ENCODE measurements around the gene GYS2. TPM values are rescaled to one million over a fixed set of nuclear protein-coding genes. Genes with fewer than 3 reads are reported as not detected.
"Not testable (repeated sequence)": the region's sequence is repeated elsewhere in the genome, so short reads cannot be mapped to it uniquely, and the experiment has no call there.

Gene GYS2
- total RNA-seq = not detected

- Mint-ChIP-seq H3K9me3 (no peaks in the 10 kb centered on the region), H3K36me3 (no peaks in the 10 kb centered on the region), H3K27ac (no peak within 1 kb of the TSS)
- ATAC-seq (no peak), DNase-seq (ENCODE audit: low spot score in 2 of 2) (no peak)
Observed at GRCh38 chr12:21604245-21605101, at the start of gene GYS2. Gene GYS2 (minus strand): TSS chr12:21604847. CDS start chr12:21604592, 255 bp downstream.

DNA sequence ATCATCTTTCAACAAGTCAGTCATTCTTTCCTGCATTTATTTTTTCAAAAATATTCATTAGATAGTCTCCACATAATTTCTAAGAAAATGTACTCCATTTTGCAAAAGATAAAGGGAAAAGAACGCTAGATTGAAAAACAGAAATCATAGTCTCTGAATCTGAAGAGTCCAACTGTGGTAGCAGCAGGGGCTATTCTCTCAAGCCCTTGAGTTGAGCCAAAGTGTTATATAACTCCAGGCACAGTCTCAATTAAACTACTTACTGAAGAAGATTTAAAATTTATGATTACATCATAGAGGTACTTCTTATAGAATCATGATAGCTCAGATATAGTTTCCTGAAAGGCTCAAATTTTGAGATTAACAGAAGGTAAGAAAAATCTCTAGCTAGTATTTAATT is 47.2 kb upstream of the GYS2 start:
- no peak overlapping the region for H3K27ac Mint-ChIP-seq
- peaks cover 42 to 87% of the 10 kb centered on the region in 2 donors for H3K36me3 Mint-ChIP-seq
- no peaks in the 10 kb centered on the region for H3K9me3 Mint-ChIP-seq
- ATAC-seq (no peak), DNase-seq (ENCODE audit: low spot score in 2 of 2) (no peak)

DNA sequence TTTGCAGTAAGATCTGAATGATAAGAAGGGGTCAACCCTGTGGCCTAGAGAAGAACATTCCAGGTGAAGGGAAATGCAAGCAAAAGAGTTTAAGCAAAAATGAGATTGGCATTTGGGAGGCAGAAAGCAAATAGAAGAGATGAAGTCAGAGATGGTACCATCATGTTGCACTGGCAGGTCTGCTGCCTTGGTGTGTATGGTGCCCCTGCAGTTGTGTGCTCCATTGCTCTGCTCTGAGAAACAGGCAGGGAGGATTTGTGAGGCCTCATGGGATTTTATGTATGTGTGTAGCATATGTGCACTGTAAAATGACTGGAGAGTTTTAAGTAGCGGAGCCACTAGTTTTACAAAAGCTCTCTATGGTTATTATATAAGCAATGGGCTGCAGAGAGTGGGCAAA is 46.4 kb upstream of the GYS2 start:
- ATAC-seq = no peak
- Mint-ChIP-seq H3K9me3 (no peaks in the 10 kb centered on the region), H3K36me3 (peaks cover 35 to 84% of the 10 kb centered on the region in 2 donors), H3K27ac (peak overlapping the region in 1 of 2 donors; percentile 82)
- DNase-seq (ENCODE audit: low spot score in 2 of 2) = no peak

GRCh38 chr12:21649034-21649433 is 44.4 kb upstream of the GYS2 start:
- ATAC-seq = no peak
- H3K27ac Mint-ChIP-seq = peak overlapping the region in 1 of 2 donors; percentile 12
- no peak for DNase-seq (ENCODE audit: low spot score in 2 of 2)
- no peaks in the 10 kb centered on the region for H3K9me3 Mint-ChIP-seq
- H3K36me3 Mint-ChIP-seq = peaks cover 36 to 81% of the 10 kb centered on the region in 2 donors

DNA sequence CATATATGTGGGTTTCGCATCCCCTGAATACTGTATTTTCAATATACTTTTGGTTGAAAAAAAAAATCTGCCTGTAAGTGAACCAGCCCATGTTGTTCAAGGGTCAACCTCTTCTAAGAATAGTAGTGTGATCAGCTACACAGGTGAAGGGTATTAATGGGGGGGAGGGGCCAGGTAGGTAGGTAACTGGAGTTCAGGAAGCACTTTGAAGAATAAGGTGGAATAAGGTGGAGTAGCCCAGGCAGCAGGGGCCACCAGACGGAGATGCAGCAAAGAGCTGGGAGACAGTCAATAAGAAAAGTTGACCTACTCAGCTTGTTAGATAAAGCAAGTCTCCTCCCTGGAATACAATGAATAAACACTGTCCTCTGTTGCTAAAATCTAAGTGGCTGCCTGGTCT is 43.7 kb upstream of the GYS2 start:
- peak overlapping the region; percentile 12 to 44 for H3K27ac Mint-ChIP-seq
- H3K9me3 Mint-ChIP-seq = no peaks in the 10 kb centered on the region
- ATAC-seq (no peak), DNase-seq (ENCODE audit: low spot score in 2 of 2) (no peak)
- H3K36me3 Mint-ChIP-seq = peaks cover 41 to 81% of the 10 kb centered on the region in 2 donors

DNA sequence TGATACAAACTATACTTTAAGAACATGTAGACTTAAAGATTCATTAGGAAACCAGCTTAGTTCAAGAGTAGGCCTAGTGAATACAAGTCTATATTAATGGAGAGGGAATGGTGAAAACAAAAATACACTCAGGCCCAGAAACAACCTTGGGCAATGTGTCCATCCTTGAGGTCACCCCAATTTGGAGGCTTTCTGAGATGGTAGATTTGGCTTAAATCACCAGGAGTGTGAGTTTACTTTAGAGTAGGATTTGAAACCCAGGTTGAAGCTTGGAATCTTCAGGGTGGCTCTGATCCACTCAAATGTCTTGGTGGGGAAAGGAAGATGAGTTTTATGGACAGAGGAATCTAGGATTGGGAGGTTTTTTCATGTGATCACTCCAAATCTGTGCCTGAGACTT is 42.5 kb upstream of the GYS2 start:
- DNase-seq (ENCODE audit: low spot score in 2 of 2) (no peak), ATAC-seq (no peak)
- Mint-ChIP-seq H3K9me3 (no peaks in the 10 kb centered on the region), H3K27ac (peak overlapping the region; percentile 75 to 77), H3K36me3 (peaks cover 40 to 81% of the 10 kb centered on the region in 2 donors)

- H3K9me3 Mint-ChIP-seq; ATAC-seq; DNase-seq (ENCODE audit: low spot score in 2 of 2): not testable (repeated sequence)
- H3K27ac Mint-ChIP-seq = peak overlapping the region; percentile 11 to 84
- H3K36me3 Mint-ChIP-seq = peaks cover 40 to 76% of the 10 kb centered on the region in 2 donors
Observed at GRCh38 chr12:21645041-21645500, 40.4 kb upstream of the GYS2 start.

- Mint-ChIP-seq H3K36me3 (peaks cover 39 to 74% of the 10 kb centered on the region in 2 donors), H3K27ac (no peak overlapping the region), H3K9me3 (no peaks in the 10 kb centered on the region)
- DNase-seq (ENCODE audit: low spot score in 2 of 2) (no peak), ATAC-seq (no peak)
Observed at GRCh38 chr12:21644516-21644915, 39.9 kb upstream of the GYS2 start.

DNA sequence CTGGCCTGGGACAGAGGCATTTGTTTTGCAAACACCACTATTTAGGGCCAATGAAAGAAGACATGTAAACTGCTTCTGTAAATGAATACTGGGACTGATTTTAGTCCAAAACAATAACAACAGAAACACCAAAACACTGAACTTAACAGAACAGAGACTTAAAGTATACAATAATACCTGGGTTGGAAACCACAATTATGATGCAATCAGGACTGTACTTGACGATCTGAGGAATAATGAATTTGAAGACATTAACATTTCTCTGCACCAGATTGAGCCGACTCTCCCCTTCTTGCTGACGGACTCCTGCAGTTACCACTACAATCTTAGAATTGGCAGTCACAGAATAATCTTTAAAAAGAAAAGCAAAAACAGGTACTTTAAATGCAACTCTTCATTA is 39.1 kb upstream of the GYS2 start:
- no peaks in the 10 kb centered on the region for H3K9me3 Mint-ChIP-seq
- no peak for DNase-seq (ENCODE audit: low spot score in 2 of 2)
- ATAC-seq = no peak
- peaks cover 44 to 76% of the 10 kb centered on the region in 2 donors for H3K36me3 Mint-ChIP-seq
- H3K27ac Mint-ChIP-seq = peak overlapping the region; percentile 4 to 65

DNA sequence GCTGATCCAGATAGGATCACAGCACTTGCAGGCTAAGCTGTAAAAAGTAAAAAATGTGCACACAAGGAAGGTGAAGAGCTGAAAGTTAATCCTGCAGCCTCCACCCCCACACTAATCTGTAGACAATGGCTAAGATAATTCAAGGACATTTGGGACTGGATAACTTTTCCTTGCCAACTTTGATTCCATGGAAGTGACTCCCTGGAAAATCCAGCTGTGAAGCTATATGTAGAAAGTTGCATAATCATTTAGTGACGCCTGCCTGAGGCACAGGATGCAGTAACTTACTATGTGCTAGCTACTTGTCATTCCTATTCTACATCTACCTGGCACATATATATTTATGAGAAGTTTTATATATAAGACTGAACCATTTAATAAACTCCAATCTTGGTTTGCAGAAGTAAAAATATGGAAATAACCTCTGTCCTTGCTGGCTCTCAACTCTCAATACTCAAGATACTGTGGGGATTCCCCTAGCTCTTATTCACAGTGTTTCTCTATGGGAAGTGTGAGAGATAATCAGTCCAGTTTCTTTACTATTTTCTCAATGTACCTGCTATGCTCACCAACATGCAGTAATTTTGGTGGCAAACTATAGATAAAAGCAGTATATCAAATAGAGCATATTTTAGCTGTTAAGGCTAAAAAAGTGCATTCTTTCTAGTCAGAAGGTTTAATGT is 38.2 kb upstream of the GYS2 start:
- ATAC-seq = peak; percentile 76 to 88

DNA sequence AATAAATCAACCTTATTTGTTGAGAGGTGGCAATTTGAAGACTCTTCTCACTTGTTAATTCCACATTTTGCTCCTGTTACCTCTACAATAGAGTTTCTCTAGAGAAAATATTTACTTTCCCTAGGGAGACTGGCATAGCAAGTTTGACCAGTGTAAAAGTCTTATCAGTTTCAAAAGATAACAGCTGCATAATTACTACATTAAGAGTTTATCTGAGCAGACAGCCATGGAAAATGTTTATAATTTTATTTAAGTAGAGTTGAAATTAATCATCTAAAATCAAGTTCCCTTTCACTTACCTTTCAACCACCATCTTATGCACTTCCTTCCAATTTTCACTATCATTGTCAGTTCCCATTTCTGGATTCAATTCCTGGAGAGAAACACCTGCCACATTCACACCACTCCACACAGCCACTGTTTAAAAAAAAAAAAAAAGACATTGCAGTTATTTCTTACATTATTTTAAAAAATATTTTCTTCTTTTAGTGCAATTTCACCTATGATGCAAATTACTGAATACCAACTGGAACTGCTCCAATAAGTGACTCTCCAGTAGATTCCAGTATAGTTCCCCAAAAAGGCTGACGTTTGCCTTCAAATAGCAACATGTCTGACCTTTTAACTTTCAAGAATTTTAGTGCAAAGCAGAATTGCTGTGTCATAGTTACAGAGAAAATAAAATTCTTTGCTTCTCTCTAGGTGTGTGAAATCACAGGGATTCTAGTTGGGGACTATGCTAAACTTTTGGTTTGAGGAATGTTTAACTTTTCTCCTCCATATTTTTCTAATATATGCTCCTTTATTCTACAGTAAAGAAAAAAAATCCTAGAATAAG is 33.6 kb upstream of the GYS2 start:
- Mint-ChIP-seq H3K27ac (peak overlapping the region in 1 of 2 donors; percentile 69), H3K9me3 (no peaks in the 10 kb centered on the region), H3K36me3 (peaks cover 37 to 71% of the 10 kb centered on the region in 2 donors)
- ATAC-seq (no peak), DNase-seq (ENCODE audit: low spot score in 2 of 2) (no peak)

More for the DNA sequence above, 38.2 kb upstream of the GYS2 start:
- DNase-seq (ENCODE audit: low spot score in 2 of 2) = no peak
- H3K36me3 Mint-ChIP-seq = peaks cover 45 to 76% of the 10 kb centered on the region in 2 donors
- H3K27ac Mint-ChIP-seq = peak overlapping the region in 1 of 2 donors; percentile 65
- no peaks in the 10 kb centered on the region for H3K9me3 Mint-ChIP-seq

DNA sequence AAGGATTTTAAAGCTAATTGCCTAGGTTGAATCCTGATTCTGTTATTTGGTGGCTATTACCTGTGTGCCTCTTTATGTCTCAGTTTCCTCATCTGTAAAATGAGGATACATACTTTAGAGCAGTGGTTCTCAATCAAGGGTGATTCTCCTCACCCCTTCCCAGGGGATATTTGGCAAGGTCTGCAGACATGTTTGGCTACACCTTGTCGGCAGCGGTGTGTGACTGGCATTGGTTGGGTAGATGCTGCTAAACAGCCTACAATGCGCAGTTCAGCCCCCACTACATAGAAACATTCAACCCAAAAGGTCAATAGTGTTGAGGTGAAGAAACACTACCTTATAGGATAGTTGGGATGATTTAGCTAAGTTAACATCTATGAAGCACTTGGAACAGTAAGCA is 29.6 kb upstream of the GYS2 start:
- DNase-seq (ENCODE audit: low spot score in 2 of 2) = no peak
- Mint-ChIP-seq H3K36me3 (peaks cover 18 to 49% of the 10 kb centered on the region in 2 donors), H3K27ac (no peak overlapping the region), H3K9me3 (no peaks in the 10 kb centered on the region)
- ATAC-seq = no peak

GRCh38 chr12:21631367-21631766 is 26.7 kb upstream of the GYS2 start:
- H3K27ac Mint-ChIP-seq = no peak overlapping the region
- no peak for DNase-seq (ENCODE audit: low spot score in 2 of 2)
- H3K36me3 Mint-ChIP-seq = peaks cover 20 to 41% of the 10 kb centered on the region in 2 donors
- no peak for ATAC-seq
- peaks cover under 1 to 3% of the 10 kb centered on the region in 2 donors for H3K9me3 Mint-ChIP-seq

- ATAC-seq (no peak), DNase-seq (ENCODE audit: low spot score in 2 of 2) (no peak)
- Mint-ChIP-seq H3K36me3 (peaks cover 43% of the 10 kb centered on the region in 2 donors), H3K27ac (no peak overlapping the region), H3K9me3 (peaks cover 12 to 13% of the 10 kb centered on the region in 2 donors)
Observed at GRCh38 chr12:21627924-21628323, 23.3 kb upstream of the GYS2 start.

DNA sequence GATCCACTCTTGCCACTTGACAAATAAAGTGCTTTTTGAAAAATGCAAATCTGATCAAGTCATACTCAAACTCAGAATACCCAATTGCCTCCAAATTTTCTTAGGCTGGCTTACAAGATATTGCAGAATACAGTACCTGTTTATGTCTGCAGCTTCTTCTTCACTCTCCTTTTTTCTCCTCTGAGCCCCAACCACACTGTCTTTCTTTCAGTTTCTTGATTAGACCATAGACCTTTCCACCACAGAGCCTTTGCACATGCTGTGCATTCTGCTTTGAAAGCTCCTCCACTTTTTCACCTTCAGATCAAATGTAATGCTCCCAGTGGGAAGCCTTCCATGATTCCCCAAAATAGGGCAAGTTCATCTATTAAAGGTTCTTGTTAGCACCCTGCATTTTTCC is 13.9 kb upstream of the GYS2 start:
- no peak for DNase-seq (ENCODE audit: low spot score in 2 of 2)
- peaks cover 4 to 21% of the 10 kb centered on the region in 2 donors for H3K36me3 Mint-ChIP-seq
- ATAC-seq = peak; percentile 46 to 57
- peaks cover 7% of the 10 kb centered on the region in 2 donors for H3K9me3 Mint-ChIP-seq
- H3K27ac Mint-ChIP-seq = peak overlapping the region; percentile 1 to 75

- DNase-seq (ENCODE audit: low spot score in 2 of 2) (no peak), ATAC-seq (no peak)
- peaks cover 7% of the 10 kb centered on the region in 2 donors for H3K9me3 Mint-ChIP-seq
- H3K27ac Mint-ChIP-seq = peak overlapping the region; percentile 75 to 78
- H3K36me3 Mint-ChIP-seq = peaks cover 4 to 12% of the 10 kb centered on the region in 2 donors
Observed at GRCh38 chr12:21617030-21617429, 12.4 kb upstream of the GYS2 start.
